ENCODE results near the gene TWIST2.

DNA sequence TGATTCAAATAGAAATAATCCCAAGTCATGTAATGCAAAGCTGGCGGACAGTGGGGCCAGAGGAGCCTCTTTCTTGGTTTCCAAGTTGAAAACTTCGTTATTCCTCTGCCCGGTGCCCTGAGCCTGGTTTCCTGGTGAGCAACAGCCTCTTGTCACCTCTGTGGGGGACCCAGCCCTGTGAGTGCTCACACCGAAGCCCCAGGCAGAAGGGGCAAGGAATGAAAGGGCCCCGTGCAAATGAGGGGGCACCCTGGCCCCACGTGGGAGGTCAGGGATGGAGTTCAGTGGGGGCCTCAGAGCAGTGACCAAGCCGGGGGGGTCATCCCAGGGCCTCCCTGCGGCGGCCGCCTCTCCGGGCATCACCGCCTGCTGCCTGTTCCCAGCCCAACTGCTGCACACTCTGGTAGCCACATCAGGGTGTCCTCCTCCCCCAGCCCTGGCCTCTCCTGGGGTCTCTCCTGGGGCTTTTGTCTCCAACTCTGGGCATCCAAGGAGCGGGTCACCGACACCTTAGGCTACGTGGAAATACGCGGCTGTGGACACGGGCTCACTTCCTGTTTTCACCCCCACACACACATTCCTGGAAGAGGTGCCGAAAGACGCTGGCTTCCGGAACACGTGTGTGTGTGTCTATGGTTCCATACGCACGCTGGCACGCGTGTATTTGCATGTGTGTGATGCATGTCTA, 64.5 kb downstream of the TWIST2 start:
- TF ChIP-seq CTCF (conservative IDR thresholded peaks at IDR 0.05) (no peak), EZH2 (IDR thresholded peaks at IDR 0.05; ENCODE audit: low read depth) (no peak)
